Epidermal melanocyte (primary cell): ENCODE measurements around the gene C17orf67.
"Not testable (repeated sequence)": the region's sequence is repeated elsewhere in the genome, so short reads cannot be mapped to it uniquely, and the experiment has no call there.

ENCODE experiments used
- DNase-seq: peaks from one replicate; pipeline ENCODE4 v3.0.0; 2011; ENCODE audit warnings: low spot score; ENCODE audit not compliant: insufficient read length

Gene C17orf67

GRCh38 chr17:56777859-56778258 is 55.9 kb downstream of the C17orf67 start:
- peak; percentile 23 for DNase-seq

GRCh38 chr17:56774650-56775049 is 59.1 kb downstream of the C17orf67 start:
- DNase-seq = no peak

- DNase-seq = no peak
Measured at GRCh38 chr17:56773124-56773523, 60.6 kb downstream of the C17orf67 start.

- no peak for DNase-seq
Measured at GRCh38 chr17:56772442-56772841, 61.3 kb downstream of the C17orf67 start.

GRCh38 chr17:56771975-56772374 is 61.7 kb downstream of the C17orf67 start:
- DNase-seq = no peak

GRCh38 chr17:56771563-56771962 is 62.2 kb downstream of the C17orf67 start:
- DNase-seq = no peak

- DNase-seq = no peak
Measured at GRCh38 chr17:56770427-56770826, 63.3 kb downstream of the C17orf67 start.

- DNase-seq = no peak
Measured at GRCh38 chr17:56765449-56765848, 68.3 kb downstream of the C17orf67 start.

GRCh38 chr17:56762988-56763387 is 70.7 kb downstream of the C17orf67 start:
- no peak for DNase-seq

GRCh38 chr17:56762144-56762543 is 71.6 kb downstream of the C17orf67 start:
- no peak for DNase-seq

GRCh38 chr17:56761387-56761786 is 72.3 kb downstream of the C17orf67 start:
- no peak for DNase-seq

GRCh38 chr17:56757611-56758010 is 76.1 kb downstream of the C17orf67 start:
- not testable (repeated sequence) for DNase-seq

- DNase-seq = peak; percentile 37
Measured at GRCh38 chr17:56756536-56756935, 77.2 kb downstream of the C17orf67 start.

- DNase-seq = no peak
Measured at GRCh38 chr17:56755310-56755709, 78.4 kb downstream of the C17orf67 start.

GRCh38 chr17:56754523-56755208 is 79.1 kb downstream of the C17orf67 start:
- DNase-seq = peak; percentile 20

- DNase-seq = no peak
Measured at GRCh38 chr17:56752263-56752836, 81.4 kb downstream of the C17orf67 start.

GRCh38 chr17:56751145-56751738 is 82.5 kb downstream of the C17orf67 start:
- no peak for DNase-seq

GRCh38 chr17:56744721-56745120 is 89.0 kb downstream of the C17orf67 start:
- no peak for DNase-seq

GRCh38 chr17:56742601-56743000 is 91.1 kb downstream of the C17orf67 start:
- no peak for DNase-seq
